Right renal cortex interstitium (tissue), 3 donors: ENCODE measurements around the gene VSTM5. TPM values are rescaled to one million over a fixed set of nuclear protein-coding genes. Genes with fewer than 3 reads are reported as not detected.
"Not testable (repeated sequence)": the region's sequence is repeated elsewhere in the genome, so short reads cannot be mapped to it uniquely, and the experiment has no call there.

Experiments used
- DNase-seq, 3 donors: peaks; one replicate each; pipeline ENCODE4 v3.0.0-alpha.2; 2013; ENCODE audit warnings: low read depth in 3 of 3, low spot score in 2 of 3
- polyA plus RNA-seq, 3 donors: library from polyadenylated mRNA; unstranded; fragments of 120-200 nt; gene quantifications; one replicate each; pipeline ENCODE4 v1.2.1, GENCODE V29; 2013; ENCODE audit not compliant: insufficient read length in 3 of 3

Gene VSTM5
- polyA plus RNA-seq, 3 donors, result 1.2 to 2.9 (median 2.5) TPM

DNA sequence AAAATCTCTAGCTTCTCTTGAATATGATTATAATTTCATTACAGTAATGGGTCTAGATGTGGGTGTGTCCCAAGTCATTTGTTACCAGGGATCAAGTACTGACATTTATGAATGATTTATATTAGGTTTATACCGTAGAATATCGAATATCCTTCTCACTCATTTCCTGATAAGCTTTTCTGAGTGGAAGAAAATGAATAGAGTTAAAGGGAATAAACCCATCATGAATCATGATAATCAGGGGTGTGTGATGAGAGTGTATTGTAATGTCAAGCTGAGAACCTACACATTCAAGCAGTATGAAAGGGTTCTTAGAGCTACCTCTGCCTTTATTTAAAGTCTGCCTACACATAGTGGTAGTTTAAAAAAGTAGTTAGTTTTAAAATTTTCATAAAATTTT lies 49.1 kb downstream of the VSTM5 start:
- DNase-seq, result no peak

DNA sequence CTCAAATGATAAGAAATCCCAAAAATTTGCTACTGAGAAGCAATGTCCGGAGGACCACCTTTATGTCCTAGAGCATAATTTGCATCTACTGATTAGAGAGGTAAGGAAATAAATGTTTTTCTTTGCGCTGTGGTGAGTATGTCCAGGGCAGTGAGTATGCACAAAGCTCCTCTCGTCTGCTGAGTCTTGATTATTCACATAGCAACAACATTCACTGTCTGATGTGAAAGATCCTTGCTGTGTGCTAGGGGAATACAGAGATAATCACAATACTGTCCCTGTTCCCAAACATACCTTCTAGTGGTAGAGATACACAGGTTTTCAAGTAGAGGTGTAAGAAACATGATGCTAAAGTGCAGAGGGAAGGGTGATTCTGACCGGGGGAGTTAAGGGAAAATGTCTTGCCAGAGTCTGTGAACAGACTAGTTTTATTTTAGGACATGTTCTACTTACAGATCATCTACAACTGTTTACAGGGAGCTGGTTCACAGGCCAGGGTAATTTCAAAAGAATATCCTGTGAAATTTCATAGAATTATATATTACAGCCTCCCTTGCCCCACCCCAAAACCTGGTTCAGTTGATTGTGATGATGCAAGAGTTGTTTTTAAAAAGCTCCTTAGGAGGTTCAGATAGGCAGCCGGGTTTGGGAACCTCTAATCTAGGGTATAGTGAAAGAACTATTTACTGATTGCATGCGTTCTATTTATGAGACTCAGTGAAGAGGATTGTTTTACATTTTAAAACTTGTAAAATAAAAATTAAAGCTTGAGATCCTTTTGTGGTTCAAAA lies 53.8 kb downstream of the VSTM5 start:
- DNase-seq, result no peak

- DNase-seq, result no peak
These were observed 58.9 kb downstream of the VSTM5 start for GRCh38 chr11:93791493-93791892.

DNA sequence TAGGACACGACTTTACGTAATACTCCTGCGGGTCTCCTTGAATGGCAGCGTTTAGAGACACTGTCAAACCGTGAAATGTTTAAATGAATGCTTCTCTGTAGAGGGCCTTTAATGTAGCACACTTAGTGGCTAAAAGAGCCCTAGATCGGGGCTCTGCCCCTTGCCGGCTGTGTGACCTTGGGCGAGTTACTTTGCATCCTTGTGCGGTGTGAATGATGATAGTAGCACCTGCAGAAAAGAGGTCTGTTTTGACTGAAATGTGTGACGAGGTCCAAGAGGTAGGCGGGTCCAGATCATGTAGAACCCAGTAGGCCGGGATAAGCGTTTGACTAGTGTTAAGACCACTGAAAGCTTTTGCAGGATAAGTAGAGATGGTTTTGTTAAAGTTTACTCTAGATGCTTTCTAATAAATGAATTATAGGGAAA lies 65.5 kb downstream of the VSTM5 start:
- DNase-seq, result no peak

GRCh38 chr11:93784145-93784934 lies 66.1 kb downstream of the VSTM5 start, which contains the start of gene MED17:
MED17 (plus strand) TSS chr11:93784282; CDS start chr11:93784514, 232 bp downstream.
- peak; percentile 88 to 93 (median 88) for DNase-seq

DNA sequence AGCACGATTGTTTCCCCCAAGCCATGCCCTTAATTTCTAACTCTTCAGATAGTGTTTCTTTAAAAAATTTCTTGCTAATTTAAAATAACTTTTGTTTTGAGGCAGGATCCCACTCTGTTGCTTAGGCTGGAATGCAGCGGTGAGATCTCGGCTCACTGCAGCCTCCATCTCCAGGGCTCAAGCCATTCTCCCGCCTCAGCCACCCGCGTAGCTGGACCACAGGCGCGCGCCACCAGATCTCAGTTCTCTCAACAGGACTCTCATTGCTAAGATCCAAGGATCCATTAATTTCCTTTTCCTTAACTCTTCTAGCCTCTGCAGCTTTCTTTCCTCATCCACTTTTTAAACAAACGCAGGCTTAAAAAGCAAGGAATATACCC lies 66.7 kb downstream of the VSTM5 start:
- DNase-seq, result no peak

DNA sequence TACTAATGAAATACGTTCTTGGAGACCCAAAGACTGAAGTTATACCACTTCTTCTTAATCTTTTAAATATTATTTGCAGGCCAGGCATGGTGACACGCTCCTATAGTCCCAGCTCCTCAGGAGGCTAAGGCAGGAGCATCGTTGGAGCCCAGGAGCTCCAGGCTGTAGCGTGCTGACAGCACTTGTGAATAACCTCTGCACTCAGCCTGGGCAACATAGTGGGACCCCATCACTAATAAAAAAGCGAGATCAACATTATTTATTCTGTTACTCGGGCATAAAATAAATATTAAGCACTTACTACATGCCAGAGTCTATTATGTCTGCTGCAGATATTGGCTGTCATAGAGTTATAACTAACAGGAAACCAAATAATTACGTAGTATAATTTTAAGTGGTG lies 67.1 kb downstream of the VSTM5 start:
- no peak for DNase-seq

DNA sequence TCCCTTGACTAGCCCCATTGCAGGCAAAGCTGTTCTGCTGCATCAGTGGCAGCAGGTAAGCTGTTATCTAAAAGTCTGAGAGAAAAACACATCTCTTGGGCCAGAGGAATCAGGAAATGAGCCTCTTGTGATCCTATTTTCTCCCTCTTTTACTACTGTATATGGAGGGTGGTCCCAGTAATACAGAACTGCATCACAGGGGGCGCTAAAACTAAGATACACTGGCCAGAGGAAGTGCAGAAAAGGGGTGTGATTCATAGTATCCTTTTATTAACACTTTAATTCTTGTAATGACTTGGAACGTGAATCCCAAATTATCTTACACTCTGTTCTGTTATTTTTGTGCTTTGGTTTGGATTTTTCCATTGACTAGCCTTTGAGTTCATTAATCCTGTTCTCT lies 75.1 kb downstream of the VSTM5 start:
- DNase-seq, result no peak

DNA sequence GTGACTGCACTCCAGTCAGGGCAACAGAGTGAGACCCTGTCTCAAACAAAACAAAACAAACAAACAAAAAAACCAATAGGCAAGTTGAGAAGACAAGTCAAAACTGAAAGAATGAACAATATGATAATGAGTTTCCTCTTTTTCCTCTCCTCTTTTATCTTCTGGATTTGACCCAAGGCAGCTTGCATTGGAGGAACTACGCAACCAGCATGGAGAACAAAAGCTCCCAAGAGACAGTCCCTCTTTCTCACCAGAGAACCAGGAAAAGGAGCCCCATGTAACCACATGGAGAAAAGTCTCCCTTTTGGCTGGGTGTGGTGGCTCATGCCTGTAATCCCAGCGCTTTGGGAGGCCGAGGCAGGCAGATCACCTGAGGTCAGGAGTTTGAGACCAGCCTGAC lies 75.9 kb downstream of the VSTM5 start:
- not testable (repeated sequence) for DNase-seq

DNA sequence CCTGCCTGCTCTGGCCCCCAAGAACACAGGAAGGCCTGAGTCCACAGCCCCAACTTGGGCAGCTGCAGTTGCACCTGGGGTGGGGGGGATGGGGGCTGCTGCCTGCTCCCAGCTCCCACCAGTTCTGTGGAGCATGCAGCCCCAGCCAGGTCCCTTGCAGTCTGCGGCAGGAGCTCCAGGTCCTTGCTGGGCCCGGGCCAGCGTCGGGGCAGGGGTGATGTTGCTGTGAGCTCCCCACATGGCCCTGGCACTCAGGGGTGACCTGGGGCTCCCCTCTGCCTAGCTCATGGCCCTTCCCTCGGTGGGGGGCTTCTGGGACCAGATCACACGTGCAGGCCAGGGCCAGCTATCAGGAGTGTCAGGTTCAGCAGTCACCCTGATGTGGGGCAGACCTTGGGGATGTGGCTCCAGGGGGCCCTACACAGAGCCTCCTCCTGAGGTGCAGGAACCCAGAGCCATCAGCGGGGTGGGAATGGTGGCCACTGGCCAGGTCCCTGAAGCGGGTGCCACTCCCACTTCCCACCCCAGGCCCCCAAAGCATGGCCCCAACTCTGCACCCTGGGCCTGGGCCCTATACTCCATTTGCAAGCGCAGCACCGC lies 76.7 kb downstream of the VSTM5 start:
- no peak for DNase-seq

GRCh38 chr11:93773045-93773477 lies 77.4 kb downstream of the VSTM5 start:
- DNase-seq, result no peak

- DNase-seq, result no peak
These were observed 78.3 kb downstream of the VSTM5 start for GRCh38 chr11:93772123-93772522.

- DNase-seq, result no peak
These were observed 80.3 kb downstream of the VSTM5 start for GRCh38 chr11:93770160-93770559.

Other genes starting within 250 kb of the VSTM5 start
- 10 to 100 TPM; 20.7 to 25.5 (median 23.3) TPM for gene CEP295, start 188.9 kb downstream of the VSTM5 start, polyA plus RNA-seq
- gene TAF1D, start 109.1 kb downstream of the VSTM5 start, polyA plus RNA-seq, result 100 to 1,000 TPM; 108 to 125 (median 112) TPM
- gene C11orf54, start 108.9 kb downstream of the VSTM5 start, polyA plus RNA-seq, result 100 to 1,000 TPM; 205 to 229 (median 227) TPM
- 10 to 100 TPM; 33.2 to 38.2 (median 34.4) TPM for gene MED17, start 66.3 kb downstream of the VSTM5 start, polyA plus RNA-seq
- under 1 TPM; 0.13 to 0.49 (median 0.14) TPM for gene HEPHL1, start 170.7 kb upstream of the VSTM5 start, polyA plus RNA-seq